SK-N-SH treated with all-trans-retinoic acid at 6 μM for 48 hours (cell line): ENCODE data around the gene SMARCD2.

Source experiments
- CREB5 ChIP-seq: fragments of 250-450 bp; sonication (Bioruptor Pico); IDR thresholded peaks from 2 replicates; pipeline ENCODE4 v1.5.1; 2020; ENCODE audit warnings: low read depth, mild to moderate bottlenecking, moderate library complexity
- ESRRG ChIP-seq: fragments of 250-450 bp; sonication (Bioruptor Pico); IDR thresholded peaks from 2 replicates; pipeline ENCODE4 v1.6.1; 2021; ENCODE audit warnings: mild to moderate bottlenecking
- ISL1 ChIP-seq: fragments of 250-450 bp; sonication (Bioruptor Pico); IDR thresholded peaks from 2 replicates; pipeline ENCODE4 v2.1.2; 2022; ENCODE audit warnings: mild to moderate bottlenecking, moderate library complexity
- OSR1 ChIP-seq: fragments of 250-450 bp; sonication (Bioruptor Pico); IDR thresholded peaks from 2 replicates; pipeline ENCODE4 v1.8.0; 2022; ENCODE audit warnings: moderate library complexity, mild to moderate bottlenecking, inconsistent platforms
- PATZ1 ChIP-seq: fragments of 250-450 bp; sonication (Bioruptor Pico); IDR thresholded peaks from 2 replicates; pipeline ENCODE4 v1.8.0; 2020; ENCODE audit warnings: mild to moderate bottlenecking, moderate library complexity, borderline replicate concordance
- POU6F1 ChIP-seq: fragments of 250-450 bp; sonication (Bioruptor Pico); IDR thresholded peaks from 2 replicates; pipeline ENCODE4 v1.8.0; 2021; ENCODE audit warnings: low read depth, mild to moderate bottlenecking, moderate library complexity, borderline replicate concordance
- PPARA ChIP-seq: fragments of 250-450 bp; sonication (Bioruptor Pico); IDR thresholded peaks from 2 replicates; pipeline ENCODE4 v1.5.0; 2020; ENCODE audit warnings: mild to moderate bottlenecking, borderline replicate concordance
- RARB ChIP-seq: fragments of 250-450 bp; sonication (Bioruptor Pico); IDR thresholded peaks from 2 replicates; pipeline ENCODE4 v1.8.0; 2021; ENCODE audit warnings: mild to moderate bottlenecking, moderate library complexity
- TSHZ2 ChIP-seq: fragments of 250-450 bp; sonication (Bioruptor Pico); IDR thresholded peaks from 2 replicates; pipeline ENCODE4 v1.5.0; 2020; ENCODE audit warnings: mild to moderate bottlenecking, moderate library complexity
- ZFP3 ChIP-seq: fragments of 250-450 bp; sonication (Bioruptor Pico); IDR thresholded peaks from 2 replicates; pipeline ENCODE4 v1.5.0; 2020; ENCODE audit warnings: mild to moderate bottlenecking, moderate library complexity
- ZFP30 ChIP-seq: fragments of 450-650 bp; formaldehyde crosslinking; IDR thresholded peaks from 2 replicates; pipeline ENCODE4 v1.5.0; 2022; ENCODE audit warnings: mild to moderate bottlenecking, moderate library complexity
- ZNF565 ChIP-seq: fragments of 450-650 bp; formaldehyde crosslinking; conservative IDR thresholded peaks from 2 replicates; pipeline ENCODE4 v1.5.0; 2020; ENCODE audit warnings: low read depth, mild to moderate bottlenecking, moderate library complexity
- ZNF8 ChIP-seq: fragments of 450-650 bp; formaldehyde crosslinking; IDR thresholded peaks from 2 replicates; pipeline ENCODE4 v1.5.0; 2020; ENCODE audit warnings: mild to moderate bottlenecking, moderate library complexity
- TF ChIP-seq, protein P1 (sequence below): fragments of 250-450 bp; sonication (Bioruptor Pico); IDR thresholded peaks from 2 replicates; pipeline ENCODE4 v1.5.1; 2021; ENCODE audit warnings: mild to moderate bottlenecking, moderate library complexity

- TF ChIP-seq PATZ1 (CRISPR knock-in tag) = no peak
- TF ChIP-seq ZNF565 = no peak
- TF ChIP-seq POU6F1 (CRISPR knock-in tag) = no peak
- no peak for TF ChIP-seq ESRRG
- TF ChIP-seq ZFP30 (CRISPR knock-in tag) = no peak
- no peak for TF ChIP-seq ISL1
- TF ChIP-seq, protein P1, sequence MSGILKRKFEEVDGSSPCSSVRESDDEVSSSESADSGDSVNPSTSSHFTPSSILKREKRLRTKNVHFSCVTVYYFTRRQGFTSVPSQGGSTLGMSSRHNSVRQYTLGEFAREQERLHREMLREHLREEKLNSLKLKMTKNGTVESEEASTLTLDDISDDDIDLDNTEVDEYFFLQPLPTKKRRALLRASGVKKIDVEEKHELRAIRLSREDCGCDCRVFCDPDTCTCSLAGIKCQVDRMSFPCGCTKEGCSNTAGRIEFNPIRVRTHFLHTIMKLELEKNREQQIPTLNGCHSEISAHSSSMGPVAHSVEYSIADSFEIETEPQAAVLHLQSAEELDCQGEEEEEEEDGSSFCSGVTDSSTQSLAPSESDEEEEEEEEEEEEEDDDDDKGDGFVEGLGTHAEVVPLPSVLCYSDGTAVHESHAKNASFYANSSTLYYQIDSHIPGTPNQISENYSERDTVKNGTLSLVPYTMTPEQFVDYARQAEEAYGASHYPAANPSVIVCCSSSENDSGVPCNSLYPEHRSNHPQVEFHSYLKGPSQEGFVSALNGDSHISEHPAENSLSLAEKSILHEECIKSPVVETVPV (CRISPR knock-in tag) = no peak
- TF ChIP-seq OSR1 = no peak
- TF ChIP-seq RARB (CRISPR knock-in tag) = no peak
- TF ChIP-seq ZNF8 (CRISPR knock-in tag) = no peak
- no peak for TF ChIP-seq CREB5 (CRISPR knock-in tag)
- TF ChIP-seq ZFP3 (CRISPR knock-in tag) = no peak
- TF ChIP-seq PPARA (CRISPR knock-in tag) = no peak
- no peak for TF ChIP-seq TSHZ2 (CRISPR knock-in tag)
These were observed 20.7 kb downstream of the SMARCD2 start for GRCh38 chr17:63821804-63822203.
